Trophoblast cell (in vitro differentiated cells and primary cell): ENCODE results near the gene SLC30A4.

Experiments used
- DNase-seq, 2 donors: peaks; one replicate each; pipeline ENCODE4 v3.0.0-alpha.2; 2016
- H2AFZ ChIP-seq: 2 replicates; pipeline ENCODE4 v1.6.1; 2013; ENCODE audit warnings: low read length, moderate library complexity, mild to moderate bottlenecking; ENCODE audit not compliant: insufficient read depth, poor library complexity
- H2AK5ac ChIP-seq: 2 replicates; pipeline ENCODE4 v1.6.1; 2013; ENCODE audit warnings: mild to moderate bottlenecking, low read length
- H2BK120ac ChIP-seq: 2 replicates; pipeline ENCODE4 v1.6.1; 2013; ENCODE audit warnings: low read length, mild to moderate bottlenecking, moderate library complexity; ENCODE audit not compliant: insufficient read depth, poor library complexity
- H2BK12ac ChIP-seq: 2 replicates; pipeline ENCODE4 v1.6.1; 2013; ENCODE audit warnings: mild to moderate bottlenecking, low read length, moderate library complexity
- H2BK5ac ChIP-seq: 2 replicates; pipeline ENCODE4 v1.6.1; 2013; ENCODE audit warnings: low read length, low read depth, moderate library complexity, mild to moderate bottlenecking; ENCODE audit not compliant: poor library complexity
- H3K14ac ChIP-seq: 2 replicates; pipeline ENCODE4 v1.6.1; 2013; ENCODE audit warnings: mild to moderate bottlenecking, low read length
- H3K18ac ChIP-seq: 2 replicates; pipeline ENCODE4 v1.6.1; 2013; ENCODE audit warnings: mild to moderate bottlenecking, low read length
- H3K23ac ChIP-seq: 2 replicates; pipeline ENCODE4 v1.6.1; 2013; ENCODE audit warnings: low read length
- H3K27ac ChIP-seq: 2 replicates; pipeline ENCODE4 v1.5.1; 2013; ENCODE audit warnings: low read depth, mild to moderate bottlenecking, inconsistent platforms, low read length, moderate library complexity
- H3K27me3 ChIP-seq: 2 replicates; pipeline ENCODE4 v1.6.1; 2013; ENCODE audit warnings: inconsistent platforms, mild to moderate bottlenecking, low read length, moderate library complexity; ENCODE audit not compliant: insufficient read depth
- H3K36me3 ChIP-seq, 2 experiments: 1 replicate in 1 of 2; 2 replicates in 1 of 2; pipeline ENCODE4 v1.6.1; 2013; ENCODE audit warnings: low read length in 2 of 2, mild to moderate bottlenecking in 2 of 2, moderate library complexity in 1 of 2; ENCODE audit not compliant: insufficient read depth in 2 of 2, control insufficient read depth in 1 of 2
- H3K4ac ChIP-seq: 2 replicates; pipeline ENCODE4 v1.6.1; 2013; ENCODE audit warnings: low read depth, mild to moderate bottlenecking, low read length, moderate library complexity
- H3K4me1 ChIP-seq, 2 experiments: 1 replicate in 1 of 2; 2 replicates in 1 of 2; pipeline ENCODE4 v1.6.1; 2013; ENCODE audit warnings: low read length in 2 of 2, mild to moderate bottlenecking in 2 of 2, moderate library complexity in 1 of 2; ENCODE audit not compliant: insufficient read depth in 2 of 2, control insufficient read depth in 1 of 2
- H3K4me2 ChIP-seq: 2 replicates; pipeline ENCODE4 v1.6.1; 2013; ENCODE audit warnings: inconsistent platforms, mild to moderate bottlenecking, low read length, moderate library complexity
- H3K4me3 ChIP-seq: 2 replicates; pipeline ENCODE4 v1.5.1; 2013; ENCODE audit warnings: mild to moderate bottlenecking, low read depth, low read length, inconsistent platforms
- H3K79me1 ChIP-seq: one replicate; pipeline ENCODE4 v1.6.1; 2013; ENCODE audit warnings: low read length
- H3K79me2 ChIP-seq: 2 replicates; pipeline ENCODE4 v1.6.1; 2013; ENCODE audit warnings: low read length, mild to moderate bottlenecking; ENCODE audit not compliant: control insufficient read depth, insufficient read depth, poor library complexity
- H3K9ac ChIP-seq: 2 replicates; pipeline ENCODE4 v1.6.1; 2013; ENCODE audit warnings: mild to moderate bottlenecking, low read length
- H3K9me3 ChIP-seq: 2 replicates; pipeline ENCODE4 v1.6.1; 2013; ENCODE audit warnings: low read depth, mild to moderate bottlenecking, control low read depth, inconsistent platforms, low read length; ENCODE audit not compliant: insufficient read depth
- H4K12ac ChIP-seq: 2 replicates; pipeline ENCODE4 v1.6.1; 2013; ENCODE audit warnings: low read depth, mild to moderate bottlenecking, low read length, moderate library complexity
- H4K8ac ChIP-seq: 2 replicates; pipeline ENCODE4 v1.6.1; 2013; ENCODE audit warnings: low read depth, mild to moderate bottlenecking, low read length, moderate library complexity
- H4K91ac ChIP-seq: one replicate; pipeline ENCODE4 v1.6.1; 2013; ENCODE audit warnings: low read depth, mild to moderate bottlenecking, low read length, moderate library complexity
- WGBS: extraction: QIAGEN DNeasy Blood & Tissue Kit; methylation state at CpG from one replicate; pipeline ENCODE4 v1.1.7; 2013; ENCODE audit warnings: missing lambda C conversion rate; ENCODE audit not compliant: insufficient read length, insufficient coverage; ENCODE audit errors: extremely low coverage; 5-methylcytosine and 5-hydroxymethylcytosine counted together

SLC30A4 gene

GRCh38 chr15:45496658-45497057 is 25.9 kb downstream of the SLC30A4 start:
- Histone ChIP-seq H3K9me3 (no peaks in the 10 kb centered on the region), H3K9ac (no peak overlapping the region), H2BK5ac (no peak overlapping the region), H3K4me2 (no peak overlapping the region), H4K8ac (no peak overlapping the region), H3K79me2 (no peaks in the 10 kb centered on the region), H3K23ac (no peak overlapping the region), H3K79me1 (peaks cover 2% of the 10 kb centered on the region), H3K36me3 (no peaks in the 10 kb centered on the region), H3K4me1 (no peaks in the 10 kb centered on the region), H4K91ac (no peak overlapping the region), H3K27ac (no peak overlapping the region), H3K14ac (no peak overlapping the region), H3K27me3 (no peaks in the 10 kb centered on the region), H3K18ac (no peak overlapping the region), H2AFZ (no peak overlapping the region), H3K4me3 (no peak overlapping the region), H2AK5ac (no peak overlapping the region), H2BK120ac (no peak overlapping the region), H4K12ac (no peak overlapping the region), H2BK12ac (no peak overlapping the region), H3K4ac (no peak overlapping the region)
- no peak for DNase-seq
- no CpG with 5 or more reads among the region's 2 CpGs for WGBS

- Histone ChIP-seq H3K4me1 (no peaks in the 10 kb centered on the region), H4K12ac (no peak overlapping the region), H3K14ac (no peak overlapping the region), H4K91ac (no peak overlapping the region), H2AFZ (no peak overlapping the region), H2BK12ac (no peak overlapping the region), H2AK5ac (no peak overlapping the region), H2BK5ac (no peak overlapping the region), H3K79me1 (peaks cover 2% of the 10 kb centered on the region), H3K27me3 (no peaks in the 10 kb centered on the region), H3K27ac (no peak overlapping the region), H3K9ac (no peak overlapping the region), H3K4ac (no peak overlapping the region), H3K4me3 (no peak overlapping the region), H2BK120ac (no peak overlapping the region), H3K79me2 (no peaks in the 10 kb centered on the region), H3K18ac (no peak overlapping the region), H3K23ac (no peak overlapping the region), H3K4me2 (no peak overlapping the region), H3K36me3 (no peaks in the 10 kb centered on the region), H4K8ac (no peak overlapping the region), H3K9me3 (no peaks in the 10 kb centered on the region)
- no CpG with 5 or more reads among the region's 3 CpGs for whole genome bisulfite sequencing
- no peak for DNase-seq
These were observed 27.0 kb downstream of the SLC30A4 start for GRCh38 chr15:45495588-45495987.

GRCh38 chr15:45489690-45490238 is 32.8 kb downstream of the SLC30A4 start:
- Histone ChIP-seq H3K27ac (no peak overlapping the region), H4K12ac (no peak overlapping the region), H2BK12ac (no peak overlapping the region), H3K36me3 (no peaks in the 10 kb centered on the region), H4K8ac (no peak overlapping the region), H2AFZ (no peak overlapping the region), H3K4ac (no peak overlapping the region), H2BK5ac (no peak overlapping the region), H3K14ac (no peak overlapping the region), H3K4me2 (no peak overlapping the region), H2AK5ac (no peak overlapping the region), H2BK120ac (no peak overlapping the region), H3K27me3 (no peaks in the 10 kb centered on the region), H3K18ac (no peak overlapping the region), H3K23ac (no peak overlapping the region), H4K91ac (no peak overlapping the region), H3K4me1 (no peaks in the 10 kb centered on the region), H3K79me2 (no peaks in the 10 kb centered on the region), H3K79me1 (no peaks in the 10 kb centered on the region), H3K4me3 (no peak overlapping the region), H3K9me3 (no peaks in the 10 kb centered on the region), H3K9ac (no peak overlapping the region)
- WGBS, result no CpG with 5 or more reads among the region's 1 CpG
- no peak for DNase-seq

GRCh38 chr15:45486317-45486716 is 36.2 kb downstream of the SLC30A4 start:
- H3K9me3 ChIP-seq, result no peaks in the 10 kb centered on the region
- DNase-seq, result no peak
- no peak overlapping the region for H3K14ac ChIP-seq
- H3K36me3 ChIP-seq, result no peaks in the 10 kb centered on the region
- WGBS, result no CpG with 5 or more reads among the region's 1 CpG
- no peak overlapping the region for H4K91ac ChIP-seq
- no peak overlapping the region for H3K9ac ChIP-seq
- no peak overlapping the region for H4K12ac ChIP-seq
- no peaks in the 10 kb centered on the region for H3K4me1 ChIP-seq
- no peak overlapping the region for H3K4me2 ChIP-seq
- no peak overlapping the region for H2BK5ac ChIP-seq
- no peak overlapping the region for H2AK5ac ChIP-seq
- no peaks in the 10 kb centered on the region for H3K79me1 ChIP-seq
- H2BK12ac ChIP-seq, result no peak overlapping the region
- H3K27me3 ChIP-seq, result no peaks in the 10 kb centered on the region
- H2AFZ ChIP-seq, result no peak overlapping the region
- no peak overlapping the region for H3K4me3 ChIP-seq
- no peak overlapping the region for H3K18ac ChIP-seq
- no peak overlapping the region for H3K4ac ChIP-seq
- no peak overlapping the region for H2BK120ac ChIP-seq
- H3K23ac ChIP-seq, result no peak overlapping the region
- no peaks in the 10 kb centered on the region for H3K79me2 ChIP-seq
- no peak overlapping the region for H4K8ac ChIP-seq
- H3K27ac ChIP-seq, result no peak overlapping the region
